Measurements from ENCODE around the gene C15orf39.

DNA sequence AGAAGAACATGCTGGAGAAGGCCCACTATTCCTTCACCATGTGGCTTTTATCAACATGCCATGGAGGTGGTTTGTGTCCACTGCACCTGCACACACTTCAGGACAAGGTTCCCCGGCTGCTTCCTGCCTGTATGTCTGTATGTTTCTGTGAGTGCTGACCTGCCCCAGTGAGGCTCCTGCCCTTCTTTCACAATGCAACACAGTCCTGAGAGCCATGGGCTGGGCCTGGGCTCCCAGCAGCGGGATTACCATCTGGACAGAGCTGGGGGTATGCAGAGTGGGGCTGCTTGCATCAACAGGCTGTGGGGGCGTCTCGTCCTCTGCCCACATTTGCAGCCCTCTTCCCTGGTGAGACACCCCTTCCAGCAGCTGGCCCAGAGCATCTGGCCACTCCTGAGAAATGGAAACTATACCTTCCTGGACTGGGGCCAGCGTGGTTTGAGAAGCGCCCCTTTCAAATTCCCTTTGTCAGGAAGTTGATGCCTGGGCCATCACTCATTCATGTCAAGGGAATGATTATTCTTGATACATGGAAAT lies 29.3 kb upstream of the C15orf39 start:
- TF ChIP-seq, protein P1, sequence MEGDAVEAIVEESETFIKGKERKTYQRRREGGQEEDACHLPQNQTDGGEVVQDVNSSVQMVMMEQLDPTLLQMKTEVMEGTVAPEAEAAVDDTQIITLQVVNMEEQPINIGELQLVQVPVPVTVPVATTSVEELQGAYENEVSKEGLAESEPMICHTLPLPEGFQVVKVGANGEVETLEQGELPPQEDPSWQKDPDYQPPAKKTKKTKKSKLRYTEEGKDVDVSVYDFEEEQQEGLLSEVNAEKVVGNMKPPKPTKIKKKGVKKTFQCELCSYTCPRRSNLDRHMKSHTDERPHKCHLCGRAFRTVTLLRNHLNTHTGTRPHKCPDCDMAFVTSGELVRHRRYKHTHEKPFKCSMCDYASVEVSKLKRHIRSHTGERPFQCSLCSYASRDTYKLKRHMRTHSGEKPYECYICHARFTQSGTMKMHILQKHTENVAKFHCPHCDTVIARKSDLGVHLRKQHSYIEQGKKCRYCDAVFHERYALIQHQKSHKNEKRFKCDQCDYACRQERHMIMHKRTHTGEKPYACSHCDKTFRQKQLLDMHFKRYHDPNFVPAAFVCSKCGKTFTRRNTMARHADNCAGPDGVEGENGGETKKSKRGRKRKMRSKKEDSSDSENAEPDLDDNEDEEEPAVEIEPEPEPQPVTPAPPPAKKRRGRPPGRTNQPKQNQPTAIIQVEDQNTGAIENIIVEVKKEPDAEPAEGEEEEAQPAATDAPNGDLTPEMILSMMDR (IDR thresholded peaks at IDR 0.05): no peak
- no peak for TF ChIP-seq POLR2A (IDR thresholded peaks at IDR 0.05)
